Hematopoietic multipotent progenitor cell treated with erythropoietin and hydrocortisone succinate and interleukin-3 and kit ligand, for 8 days (in vitro differentiated cells): ENCODE data around the gene IER2.
A peak's percentile ranks its signal among the peaks of the same experiment; 100 is the strongest.
"Not testable (repeated sequence)": the region's sequence is repeated elsewhere in the genome, so short reads cannot be mapped to it uniquely, and the experiment has no call there.

Experiments used
- DNase-seq: peaks from one replicate; pipeline ENCODE4 v3.0.0-alpha.2; 2015

IER2 gene

GRCh38 chr19:13165162-13165997 lies 15.2 kb downstream of the IER2 start:
- no peak for DNase-seq

DNA sequence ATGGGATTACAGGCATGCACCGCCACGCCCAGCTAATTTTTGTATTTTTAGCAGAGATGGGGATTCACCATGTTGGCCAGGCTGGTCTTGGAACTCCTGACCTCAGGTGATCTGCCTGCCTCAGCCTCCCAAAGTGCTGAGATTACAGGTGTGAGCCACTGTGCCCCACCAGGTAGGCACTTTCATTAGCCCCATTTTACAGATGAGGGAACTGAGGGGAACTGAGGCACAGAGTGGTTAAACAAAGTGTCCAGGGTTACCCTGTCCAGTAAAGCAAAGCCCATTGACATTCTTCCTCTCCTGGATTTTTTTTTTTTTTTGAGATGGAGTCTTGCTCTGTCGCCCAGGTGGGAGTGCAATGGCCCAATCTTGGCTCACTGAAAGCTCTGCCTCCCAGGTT lies 15.9 kb downstream of the IER2 start:
- DNase-seq = not testable (repeated sequence)

DNA sequence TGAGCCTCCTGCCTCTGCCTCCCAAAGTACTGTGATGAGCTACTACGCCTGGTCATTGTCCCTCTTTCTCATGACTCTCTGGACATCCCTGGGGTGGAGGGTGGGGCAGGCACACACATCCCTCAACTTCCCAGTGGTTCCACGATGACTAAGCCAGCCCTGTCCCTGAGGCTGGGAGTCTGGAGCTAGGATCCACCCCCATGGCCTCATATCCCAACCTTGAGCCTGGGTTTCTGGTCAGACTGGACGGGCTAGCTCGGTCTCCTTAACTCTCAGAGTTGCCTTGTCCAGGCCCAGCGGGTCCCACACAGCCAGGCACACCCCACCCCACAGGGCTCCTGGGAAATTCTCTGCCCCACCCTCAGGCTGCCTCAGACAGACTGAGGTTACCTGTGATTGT lies 19.6 kb downstream of the IER2 start:
- DNase-seq = no peak

DNA sequence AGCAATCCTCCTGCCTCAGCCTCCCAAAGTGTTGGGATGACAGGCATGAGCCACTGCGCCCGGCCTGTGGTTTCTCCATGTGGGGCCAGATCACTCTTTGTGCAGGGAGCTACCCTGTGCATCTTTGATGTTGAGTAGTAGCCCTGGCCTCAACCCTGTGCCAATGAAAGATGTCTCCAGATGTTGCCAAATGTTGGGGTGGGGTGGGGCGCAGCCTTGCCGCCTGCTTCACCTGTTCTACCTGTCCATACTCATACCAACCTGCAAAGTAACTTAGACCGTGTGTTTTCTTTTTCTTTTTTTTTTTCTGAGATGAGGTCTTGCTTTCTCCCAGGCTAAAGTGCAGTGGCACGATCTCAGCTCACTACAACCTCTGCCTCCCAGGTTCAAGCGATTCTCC lies 20.9 kb downstream of the IER2 start:
- DNase-seq = no peak

DNA sequence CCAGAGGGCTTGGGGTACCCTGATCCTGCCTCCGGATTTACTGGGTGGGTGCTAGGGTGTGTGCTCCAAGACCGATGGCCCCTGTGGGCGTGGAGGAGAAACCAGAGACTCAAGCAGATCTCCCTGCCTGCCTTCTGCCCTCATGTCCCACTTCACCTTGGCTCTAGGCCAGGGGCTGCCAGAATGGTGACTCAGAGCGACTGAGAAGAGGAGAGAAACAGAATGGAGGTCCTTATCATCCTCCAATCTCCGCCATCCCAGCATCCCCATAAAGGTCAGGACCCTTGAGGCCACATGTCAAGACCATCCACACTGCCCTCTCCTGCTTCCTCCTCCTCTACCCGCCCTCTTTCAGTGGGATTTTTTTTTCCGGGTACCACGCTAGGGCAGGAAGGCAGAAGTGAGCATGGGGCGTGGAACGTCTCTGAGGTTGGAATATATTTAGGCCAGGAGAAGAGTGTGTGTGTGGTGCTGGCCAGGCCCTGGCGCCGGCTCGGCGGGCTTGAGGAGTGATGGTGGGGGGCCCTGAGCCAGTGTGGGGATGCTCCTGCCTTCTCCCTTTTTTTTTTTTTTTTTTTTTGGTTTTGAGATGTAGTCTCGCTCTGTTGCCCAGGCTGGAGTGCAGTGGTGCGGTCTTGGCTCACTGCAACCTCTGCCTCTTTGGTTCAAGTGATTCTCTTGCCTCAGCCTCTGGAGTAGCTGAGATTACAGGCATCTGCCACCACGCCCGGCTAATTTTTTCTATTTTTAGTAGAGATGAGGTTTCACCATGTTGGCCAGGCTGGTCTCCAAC lies 22.3 kb downstream of the IER2 start:
- DNase-seq = peak; percentile 81

- no peak for DNase-seq
Observed at GRCh38 chr19:13173139-13173737, 23.0 kb downstream of the IER2 start.

DNA sequence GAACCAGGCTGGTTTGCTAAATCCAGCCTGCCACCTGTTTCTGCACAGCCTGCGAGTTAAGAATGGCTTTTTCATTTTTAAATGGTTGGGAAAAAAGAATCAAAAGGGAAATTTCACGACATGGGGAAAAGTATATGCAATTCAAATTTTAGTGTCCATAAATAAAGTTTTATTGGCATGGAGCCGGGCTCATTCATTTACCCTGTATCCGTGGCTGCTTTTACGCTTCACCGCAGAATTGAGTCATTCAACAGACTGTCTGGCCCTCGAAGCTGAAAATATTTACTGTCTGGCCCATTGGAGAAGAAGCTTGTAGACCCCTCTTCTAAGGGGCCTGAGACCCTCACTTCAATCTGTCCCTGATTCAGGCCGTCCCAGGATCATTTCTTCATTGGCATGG lies 26.1 kb downstream of the IER2 start:
- no peak for DNase-seq

DNA sequence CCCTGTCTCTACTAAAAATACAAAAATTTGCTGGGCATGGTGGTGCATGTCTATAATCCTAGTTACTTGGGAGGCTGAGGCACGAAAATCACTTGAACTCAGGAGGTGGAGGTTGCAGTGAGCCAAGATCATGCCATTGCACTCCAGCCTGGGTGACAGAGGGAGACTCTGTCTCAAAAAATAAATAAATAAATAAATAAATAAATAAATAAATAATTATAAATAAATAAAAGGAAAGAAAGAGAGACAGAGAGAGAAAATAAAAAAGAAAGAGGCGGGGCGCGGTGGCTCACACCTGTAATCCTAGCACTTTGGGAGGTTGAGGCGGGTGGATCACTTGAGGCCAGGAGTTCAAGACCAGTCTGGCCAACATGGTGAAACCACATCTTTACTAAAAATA lies 27.4 kb downstream of the IER2 start:
- not testable (repeated sequence) for DNase-seq

GRCh38 chr19:13178291-13178690 lies 28.1 kb downstream of the IER2 start:
- DNase-seq = not testable (repeated sequence)

- peak; percentile 28 for DNase-seq
Observed at GRCh38 chr19:13181747-13182388, 31.7 kb downstream of the IER2 start.

GRCh38 chr19:13184926-13185325 lies 34.7 kb downstream of the IER2 start:
- DNase-seq = not testable (repeated sequence)

DNA sequence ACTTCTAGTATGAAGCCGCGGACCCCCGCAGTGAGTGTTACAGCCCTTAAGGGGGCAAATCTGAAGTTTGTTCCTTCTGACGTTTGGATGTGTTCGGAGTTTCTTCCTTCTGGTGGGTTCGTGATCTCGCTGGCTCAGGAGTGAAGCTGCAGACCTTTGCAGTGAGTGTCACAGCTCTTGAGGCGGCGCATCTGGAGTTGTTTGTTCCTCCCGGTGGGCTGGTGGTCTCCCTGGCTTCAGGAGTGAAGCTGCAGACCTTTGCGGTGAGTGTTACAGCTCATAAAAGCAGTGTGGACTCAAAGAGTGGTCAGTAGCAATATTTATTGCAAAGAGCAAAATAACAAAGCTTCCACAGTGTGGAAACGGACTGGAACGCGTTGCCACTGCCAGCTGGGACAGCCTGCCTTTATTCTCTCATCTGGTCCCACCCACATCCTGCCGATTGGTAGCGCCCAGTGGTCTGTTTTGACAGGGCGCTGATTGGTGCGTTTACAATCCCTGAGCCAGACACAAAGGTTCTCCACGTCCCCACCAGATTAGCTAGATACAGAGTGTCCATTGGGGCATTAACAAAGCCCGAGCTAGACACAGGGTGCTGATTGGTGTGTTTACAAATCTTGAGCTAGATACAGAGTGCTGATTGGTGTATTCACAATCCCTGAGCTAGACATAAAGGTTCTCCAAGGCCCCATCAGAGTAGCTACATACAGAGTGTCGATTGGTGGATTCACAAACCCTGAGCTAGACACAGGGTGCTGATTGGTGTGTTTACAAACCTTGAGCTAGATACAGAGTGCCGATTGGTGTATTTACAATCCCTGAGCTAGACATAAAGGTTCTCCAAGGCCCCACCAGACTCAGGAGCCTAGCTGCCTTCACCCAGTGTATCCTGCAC lies 35.8 kb downstream of the IER2 start:
- not testable (repeated sequence) for DNase-seq

- DNase-seq = not testable (repeated sequence)
Observed at GRCh38 chr19:13186688-13187087, 36.5 kb downstream of the IER2 start.

DNA sequence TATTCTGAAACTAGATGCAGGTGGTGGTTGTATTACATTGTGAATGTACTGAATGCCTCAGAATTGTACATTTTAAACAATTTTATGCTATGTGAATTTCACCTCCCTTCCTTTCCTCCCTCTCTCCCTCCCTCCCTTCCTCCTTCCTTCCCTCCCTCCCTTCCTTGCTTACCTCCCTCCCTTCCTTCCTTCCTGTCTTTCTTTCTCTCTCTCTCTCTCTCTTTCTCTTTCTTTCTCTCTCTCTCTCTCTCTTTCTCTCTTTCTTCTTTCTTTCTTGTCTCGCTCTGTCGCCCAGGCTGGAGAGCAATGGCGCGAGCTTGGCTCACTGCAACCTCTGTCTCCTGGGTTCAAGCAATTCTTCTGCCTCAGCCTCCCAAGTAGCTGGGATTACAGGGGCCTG lies 37.2 kb downstream of the IER2 start:
- no peak for DNase-seq

- DNase-seq = no peak
Observed at GRCh38 chr19:13189600-13189999, 39.4 kb downstream of the IER2 start.

- no peak for DNase-seq
Observed at GRCh38 chr19:13190781-13191540, 40.8 kb downstream of the IER2 start.

GRCh38 chr19:13195678-13196077 lies 45.5 kb downstream of the IER2 start:
- no peak for DNase-seq

DNA sequence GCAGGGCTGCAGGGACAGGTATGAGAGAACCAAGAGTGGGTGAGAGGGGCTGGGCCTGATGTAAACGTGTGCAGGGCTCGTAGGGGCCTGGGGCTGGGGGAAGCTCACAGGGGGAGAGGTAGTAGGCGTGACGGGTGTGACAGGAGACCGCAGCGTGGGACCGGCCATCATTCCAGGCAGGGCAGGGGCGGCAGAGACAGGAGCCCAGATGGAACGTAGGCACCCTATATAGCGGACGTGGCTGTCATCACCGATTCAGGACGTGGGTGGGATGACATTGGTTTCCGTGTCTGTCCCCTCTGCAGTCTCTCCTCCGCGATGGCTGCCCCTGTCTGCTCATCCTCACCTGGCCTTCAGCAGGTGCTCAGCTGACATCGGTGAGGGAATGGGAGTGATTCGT lies 48.4 kb downstream of the IER2 start:
- no peak for DNase-seq

GRCh38 chr19:13202112-13202511 lies 51.9 kb downstream of the IER2 start:
- not testable (repeated sequence) for DNase-seq
